ENCODE data around the gene SMIM14. TPM values are rescaled to one million over a fixed set of nuclear protein-coding genes. Genes with fewer than 3 reads are reported as not detected.
"Not testable (repeated sequence)": the region's sequence is repeated elsewhere in the genome, so short reads cannot be mapped to it uniquely, and the experiment has no call there.

SMIM14 gene
- total RNA-seq, 2 experiments from 2014 or later: 7.0 to 7.2 TPM

GRCh38 chr4:39559626-39560025, 79.0 kb downstream of the SMIM14 start:
- Mint-ChIP-seq H3K4me1 (no peaks in the 10 kb centered on the region), H3K36me3 (no peaks in the 10 kb centered on the region), H3K9me3 (peaks cover under 1% of the 10 kb centered on the region), H3K27me3 (peaks cover 2% of the 10 kb centered on the region), H3K27ac (no peak overlapping the region), H3K4me3 (no peak overlapping the region)
- POLR2A ChIA-PET: no interaction called here
- ATAC-seq (ENCODE audit: low read depth) (no peak), DNase-seq (no peak)

GRCh38 chr4:39555472-39555871, 83.2 kb downstream of the SMIM14 start:
- ATAC-seq (ENCODE audit: low read depth): no peak
- no peaks in the 10 kb centered on the region for H3K9me3 Mint-ChIP-seq
- no peaks in the 10 kb centered on the region for H3K4me1 Mint-ChIP-seq
- H3K4me3 Mint-ChIP-seq: no peak overlapping the region
- POLR2A ChIA-PET: interaction anchor here (0.6 kb wide), 1 partner anchor 223 kb away, joined by 7 read pairs; no protein-coding TSS in a partner anchor
- peak overlapping the region; percentile 3 for H3K27ac Mint-ChIP-seq
- no peaks in the 10 kb centered on the region for H3K27me3 Mint-ChIP-seq
- H3K36me3 Mint-ChIP-seq: no peaks in the 10 kb centered on the region
- no peak for DNase-seq

- H3K4me3 Mint-ChIP-seq: no peak overlapping the region
- H3K27me3 Mint-ChIP-seq: peaks cover 2% of the 10 kb centered on the region
- POLR2A ChIA-PET: interaction anchor here (0.7 kb wide), 1 partner anchor 112 kb away, joined by 4 read pairs; no protein-coding TSS in a partner anchor
Measured at GRCh38 chr4:39548425-39549067, 90.1 kb downstream of the SMIM14 start.

GRCh38 chr4:39544580-39545315, 93.9 kb downstream of the SMIM14 start:
- Mint-ChIP-seq H3K27me3 (peaks cover 2% of the 10 kb centered on the region), H3K4me3 (no peak overlapping the region), H3K27ac (no peak overlapping the region), H3K36me3 (no peaks in the 10 kb centered on the region), H3K9me3 (no peaks in the 10 kb centered on the region), H3K4me1 (no peaks in the 10 kb centered on the region)
- ATAC-seq (ENCODE audit: low read depth) (no peak), DNase-seq (no peak)
- POLR2A ChIA-PET: interaction anchor here (0.6 kb wide), 1 partner anchor 81 kb away, joined by 3 read pairs; no protein-coding TSS in a partner anchor

More at GRCh38 chr4:39548425-39549067, 90.1 kb downstream of the SMIM14 start:
- Mint-ChIP-seq H3K36me3 (no peaks in the 10 kb centered on the region), H3K4me1 (no peaks in the 10 kb centered on the region), H3K9me3 (no peaks in the 10 kb centered on the region), H3K27ac (no peak overlapping the region)
- ATAC-seq (ENCODE audit: low read depth) (no peak), DNase-seq (no peak)

- not testable (repeated sequence) for DNase-seq; H3K9me3 Mint-ChIP-seq; H3K27ac Mint-ChIP-seq; H3K27me3 Mint-ChIP-seq; H3K4me1 Mint-ChIP-seq; ATAC-seq (ENCODE audit: low read depth); H3K36me3 Mint-ChIP-seq; H3K4me3 Mint-ChIP-seq
- POLR2A ChIA-PET: interaction anchor here (0.6 kb wide), 1 partner anchor 81 kb away, joined by 3 read pairs; no protein-coding TSS in a partner anchor
Measured at GRCh38 chr4:39544080-39544479, 94.6 kb downstream of the SMIM14 start.

- POLR2A ChIA-PET: no interaction called here
- no peak overlapping the region for H3K4me3 Mint-ChIP-seq
- ATAC-seq (ENCODE audit: low read depth): no peak
- DNase-seq: no peak
- H3K9me3 Mint-ChIP-seq: no peaks in the 10 kb centered on the region
- H3K36me3 Mint-ChIP-seq: no peaks in the 10 kb centered on the region
- H3K27ac Mint-ChIP-seq: no peak overlapping the region
- H3K4me1 Mint-ChIP-seq: no peaks in the 10 kb centered on the region
- H3K27me3 Mint-ChIP-seq: peaks cover 2% of the 10 kb centered on the region
Measured at GRCh38 chr4:39543034-39543433, 95.6 kb downstream of the SMIM14 start.

- Mint-ChIP-seq H3K9me3 (no peaks in the 10 kb centered on the region), H3K27me3 (peaks cover 2% of the 10 kb centered on the region), H3K27ac (no peak overlapping the region), H3K4me3 (no peak overlapping the region), H3K36me3 (no peaks in the 10 kb centered on the region), H3K4me1 (no peaks in the 10 kb centered on the region)
- POLR2A ChIA-PET: no interaction called here
- DNase-seq (no peak), ATAC-seq (ENCODE audit: low read depth) (no peak)
Measured at GRCh38 chr4:39542611-39543012, 96.1 kb downstream of the SMIM14 start.

GRCh38 chr4:39541987-39542610, 96.6 kb downstream of the SMIM14 start:
- Mint-ChIP-seq H3K4me3 (no peak overlapping the region), H3K27ac (no peak overlapping the region), H3K4me1 (no peaks in the 10 kb centered on the region), H3K36me3 (no peaks in the 10 kb centered on the region), H3K9me3 (no peaks in the 10 kb centered on the region), H3K27me3 (peaks cover 2% of the 10 kb centered on the region)
- DNase-seq: no peak
- POLR2A ChIA-PET: no interaction called here
- no peak for ATAC-seq (ENCODE audit: low read depth)

GRCh38 chr4:39539089-39539611, 99.5 kb downstream of the SMIM14 start:
- H3K9me3 Mint-ChIP-seq: no peaks in the 10 kb centered on the region
- H3K27me3 Mint-ChIP-seq: no peaks in the 10 kb centered on the region
- ATAC-seq (ENCODE audit: low read depth): no peak
- no peak overlapping the region for H3K27ac Mint-ChIP-seq
- peaks cover 2% of the 10 kb centered on the region for H3K36me3 Mint-ChIP-seq
- H3K4me1 Mint-ChIP-seq: no peaks in the 10 kb centered on the region
- POLR2A ChIA-PET: no interaction called here
- no peak for DNase-seq
- no peak overlapping the region for H3K4me3 Mint-ChIP-seq

GRCh38 chr4:39533541-39533940, 105.1 kb downstream of the SMIM14 start:
- Mint-ChIP-seq H3K27me3 (no peaks in the 10 kb centered on the region), H3K4me3 (no peak overlapping the region), H3K36me3 (peaks cover 24% of the 10 kb centered on the region), H3K9me3 (peaks cover 21% of the 10 kb centered on the region), H3K27ac (no peak overlapping the region), H3K4me1 (peaks cover under 1% of the 10 kb centered on the region)
- no peak for DNase-seq
- no peak for ATAC-seq (ENCODE audit: low read depth)
- POLR2A ChIA-PET: no interaction called here

GRCh38 chr4:39532237-39532636, 106.4 kb downstream of the SMIM14 start:
- Mint-ChIP-seq H3K9me3 (peaks cover 21% of the 10 kb centered on the region), H3K36me3 (peaks cover 24% of the 10 kb centered on the region)
- ATAC-seq (ENCODE audit: low read depth); H3K4me3 Mint-ChIP-seq; H3K4me1 Mint-ChIP-seq; H3K27me3 Mint-ChIP-seq; H3K27ac Mint-ChIP-seq; DNase-seq; POLR2A ChIA-PET: not testable (repeated sequence)

GRCh38 chr4:39530682-39531081, 108.0 kb downstream of the SMIM14 start:
- no peak overlapping the region for H3K4me3 Mint-ChIP-seq
- H3K9me3 Mint-ChIP-seq: peaks cover 21% of the 10 kb centered on the region
- POLR2A ChIA-PET: no interaction called here
- DNase-seq: no peak
- H3K4me1 Mint-ChIP-seq: peaks cover 18% of the 10 kb centered on the region
- H3K36me3 Mint-ChIP-seq: peaks cover 24% of the 10 kb centered on the region
- no peaks in the 10 kb centered on the region for H3K27me3 Mint-ChIP-seq
- H3K27ac Mint-ChIP-seq: no peak overlapping the region
- no peak for ATAC-seq (ENCODE audit: low read depth)

GRCh38 chr4:39529534-39529933, 109.1 kb downstream of the SMIM14 start:
- no peak overlapping the region for H3K4me3 Mint-ChIP-seq
- no peak for ATAC-seq (ENCODE audit: low read depth)

More at GRCh38 chr4:39529534-39529933, 109.1 kb downstream of the SMIM14 start:
- H3K9me3 Mint-ChIP-seq: peaks cover 21% of the 10 kb centered on the region
- H3K27me3 Mint-ChIP-seq: no peaks in the 10 kb centered on the region
- DNase-seq: no peak
- POLR2A ChIA-PET: no interaction called here
- H3K36me3 Mint-ChIP-seq: peaks cover 22% of the 10 kb centered on the region
- H3K27ac Mint-ChIP-seq: no peak overlapping the region
- peaks cover 18% of the 10 kb centered on the region for H3K4me1 Mint-ChIP-seq

All from activated naive CD8-positive, alpha-beta T cell treated with anti-CD3 and anti-CD28 coated beads, Interleukin-2, amount 10 ng/mL, durations not matched to agents 7 days and 5 days (primary cell).